Keratinocyte (primary cell): ENCODE measurements around the gene TTC3.

ENCODE experiments used
- CTCF ChIP-seq, 3 experiments: IDR thresholded peaks in 1 of 3; conservative IDR thresholded peaks in 1 of 3; optimal IDR thresholded peaks in 1 of 3; 2 replicates in 2 of 3; 3 replicates in 1 of 3; pipeline versions ENCODE3 to v1.5.1; 2011; ENCODE audit warnings: low read length in 3 of 3, mild to moderate bottlenecking in 3 of 3, moderate library complexity in 2 of 3, control low read depth in 1 of 3, inconsistent platforms in 1 of 3; ENCODE audit not compliant: insufficient read depth in 2 of 3; ENCODE audit errors: extremely low read depth in 1 of 3
- EZH2 ChIP-seq: IDR thresholded peaks from one replicate; pipeline ENCODE4 v1.6.1; 2012; ENCODE audit warnings: inconsistent platforms, mild to moderate bottlenecking, low read length, moderate library complexity

DNA sequence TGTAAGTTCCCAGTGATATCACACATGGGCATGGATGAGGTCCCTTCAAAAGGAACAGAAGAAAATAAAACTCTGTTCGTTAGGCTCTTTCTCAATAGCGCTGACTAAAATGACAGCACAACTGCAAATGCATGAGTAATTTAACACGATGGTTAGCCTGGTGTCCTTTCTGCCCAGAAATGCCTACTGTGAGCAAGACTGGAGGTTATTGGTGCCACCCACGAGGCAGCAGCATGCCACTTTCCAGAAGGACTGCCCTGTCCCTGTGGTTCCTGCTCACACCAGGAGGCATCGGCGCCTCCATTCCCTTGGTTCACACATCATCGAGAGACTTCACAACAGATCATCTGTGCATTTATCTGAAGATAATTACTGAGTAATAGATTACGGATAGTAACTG is 167.9 kb downstream of the TTC3 start:
- no peak for TF ChIP-seq CTCF (optimal IDR thresholded peaks at IDR 0.05 in 1 of 3, IDR thresholded peaks at IDR 0.05 in 1 of 3, conservative IDR thresholded peaks at IDR 0.05 in 1 of 3; ENCODE audit: extremely low read depth in 1 of 3, insufficient read depth in 2 of 3, low read length in 3 of 3)
- TF ChIP-seq EZH2, result no peak
